ENCODE measurements around the gene PRKAG2.

GRCh38 chr7:151885202-151885580 lies 8.3 kb upstream of the PRKAG2 start:
- TF ChIP-seq CTCF (IDR thresholded peaks at IDR 0.05) = no peak
- TF ChIP-seq POLR2A (IDR thresholded peaks at IDR 0.05) = no peak
